WTC11 (cell line): ENCODE measurements around the gene MAPT. TPM values are rescaled to one million over a fixed set of nuclear protein-coding genes. Genes with fewer than 3 reads are reported as not detected.

Experiments used
- ATAC-seq: fragments of 200-7000 bp; cut with Tn5 transposase; 2 replicates; pipeline ENCODE4 v1.10.0; 2021; ENCODE audit warnings: mild to moderate bottlenecking, moderate library complexity
- CTCF ChIA-PET: fragments of 300-600 bp; sonication (Branson Sonifier 250); formaldehyde crosslinking; loops from one replicate; lab custom pipeline; 2021; ENCODE audit warnings: antibody characterized with exemption; lab: Charles Lee
- POLR2A ChIA-PET: fragments of 350-600 bp; sonication (Branson Sonifier 250); formaldehyde crosslinking; loops from one replicate; lab custom pipeline; 2021; ENCODE audit warnings: antibody characterized with exemption; lab: Charles Lee
- DNase-seq: peaks from one replicate; pipeline ENCODE4 v3.0.0; 2021; ENCODE audit warnings: low spot score
- H3K27ac Mint-ChIP-seq: 2 replicates; pipeline ENCODE4 v1.8.0; 2021; ENCODE audit warnings: mixed read lengths
- H3K27me3 Mint-ChIP-seq: 2 replicates; pipeline ENCODE4 v1.8.0; 2021; ENCODE audit warnings: low read depth, mild to moderate bottlenecking, moderate library complexity, mixed read lengths
- H3K36me3 Mint-ChIP-seq: 2 replicates; pipeline ENCODE4 v1.8.0; 2021; ENCODE audit warnings: mixed read lengths
- H3K4me1 Mint-ChIP-seq: 2 replicates; pipeline ENCODE4 v1.8.0; 2022; ENCODE audit warnings: mixed read lengths
- H3K4me3 Mint-ChIP-seq: 2 replicates; pipeline ENCODE4 v1.8.0; 2021; ENCODE audit warnings: mild to moderate bottlenecking, moderate library complexity, mixed read lengths
- H3K9me3 Mint-ChIP-seq: 2 replicates; pipeline ENCODE4 v1.8.0; 2021; ENCODE audit warnings: mixed read lengths
- ATF6 ChIP-seq: sonication (generic); formaldehyde crosslinking; IDR thresholded peaks from 2 replicates; pipeline ENCODE4 v1.8.1; 2023; ENCODE audit warnings: mild to moderate bottlenecking, missing genetic modification reagents
- ERG ChIP-seq: fragments of 250-450 bp; sonication (Bioruptor Pico); IDR thresholded peaks from 2 replicates; pipeline ENCODE4 v1.8.0; 2021; ENCODE audit warnings: mild to moderate bottlenecking
- ESRRA ChIP-seq: sonication (generic); formaldehyde crosslinking; IDR thresholded peaks from 2 replicates; pipeline ENCODE4 v1.8.1; 2022; ENCODE audit warnings: mild to moderate bottlenecking, missing genetic modification reagents, borderline replicate concordance
- ETV6 ChIP-seq: sonication (generic); formaldehyde crosslinking; IDR thresholded peaks from 2 replicates; pipeline ENCODE4 v1.8.1; 2022; ENCODE audit warnings: mild to moderate bottlenecking, missing genetic modification reagents
- FOXK1 ChIP-seq: sonication (generic); formaldehyde crosslinking; IDR thresholded peaks from 2 replicates; pipeline ENCODE4 v1.8.0; 2022; ENCODE audit warnings: mild to moderate bottlenecking, moderate library complexity, missing genetic modification reagents
- FOXP1 ChIP-seq: sonication (generic); formaldehyde crosslinking; IDR thresholded peaks from 2 replicates; pipeline ENCODE4 v1.8.0; 2022; ENCODE audit warnings: missing genetic modification reagents, mild to moderate bottlenecking, moderate library complexity, borderline replicate concordance
- GABPB1 ChIP-seq: sonication (generic); formaldehyde crosslinking; IDR thresholded peaks from 2 replicates; pipeline ENCODE4 v1.8.1; 2023; ENCODE audit warnings: mild to moderate bottlenecking, missing genetic modification reagents
- HMGA2 ChIP-seq: fragments of 250-450 bp; sonication (Bioruptor Pico); IDR thresholded peaks from 2 replicates; pipeline ENCODE4 v1.4.0; 2021; ENCODE audit warnings: mild to moderate bottlenecking, moderate library complexity
- JAZF1 ChIP-seq: fragments of 250-450 bp; sonication (Bioruptor Pico); IDR thresholded peaks from 2 replicates; pipeline ENCODE4 v1.9.0; 2021; ENCODE audit warnings: moderate library complexity, mild to moderate bottlenecking, inconsistent platforms
- KAT7 ChIP-seq: sonication (generic); formaldehyde crosslinking; IDR thresholded peaks from 2 replicates; pipeline ENCODE4 v1.8.1; 2023; ENCODE audit warnings: missing genetic modification reagents, mild to moderate bottlenecking, borderline replicate concordance
- MLX ChIP-seq: sonication (generic); formaldehyde crosslinking; IDR thresholded peaks from 2 replicates; pipeline ENCODE4 v1.8.1; 2023; ENCODE audit warnings: mild to moderate bottlenecking, missing genetic modification reagents, moderate library complexity
- OVOL2 ChIP-seq: fragments of 250-450 bp; sonication (Bioruptor Pico); IDR thresholded peaks from 2 replicates; pipeline ENCODE4 v1.9.0; 2021; ENCODE audit warnings: mild to moderate bottlenecking, borderline replicate concordance
- RELA ChIP-seq: sonication (generic); formaldehyde crosslinking; IDR thresholded peaks from 2 replicates; pipeline ENCODE4 v1.8.1; 2022; ENCODE audit warnings: missing genetic modification reagents, mild to moderate bottlenecking, borderline replicate concordance
- SOX15 ChIP-seq: fragments of 250-450 bp; sonication (Bioruptor Pico); IDR thresholded peaks from 2 replicates; pipeline ENCODE4 v1.9.0; 2021; ENCODE audit warnings: mild to moderate bottlenecking
- TCF7 ChIP-seq: sonication (generic); formaldehyde crosslinking; IDR thresholded peaks from 2 replicates; pipeline ENCODE4 v1.8.0; 2022; ENCODE audit warnings: mild to moderate bottlenecking, low read depth, missing genetic modification reagents, moderate library complexity
- TEAD1 ChIP-seq: sonication (generic); formaldehyde crosslinking; IDR thresholded peaks from 2 replicates; pipeline ENCODE4 v1.8.0; 2022; ENCODE audit warnings: mild to moderate bottlenecking, missing genetic modification reagents
- TP53 ChIP-seq: sonication (generic); formaldehyde crosslinking; IDR thresholded peaks from 2 replicates; pipeline ENCODE4 v1.8.1; 2023; ENCODE audit warnings: mild to moderate bottlenecking, missing genetic modification reagents
- ZBTB21 ChIP-seq: sonication (generic); formaldehyde crosslinking; IDR thresholded peaks from 2 replicates; pipeline ENCODE4 v1.8.1; 2023; ENCODE audit warnings: mild to moderate bottlenecking, missing genetic modification reagents, borderline replicate concordance
- ZNF138 ChIP-seq: sonication (generic); formaldehyde crosslinking; conservative IDR thresholded peaks from 2 replicates; pipeline ENCODE4 v1.8.1; 2022; ENCODE audit warnings: mild to moderate bottlenecking, moderate library complexity, missing genetic modification reagents
- ZNF416 ChIP-seq: fragments of 250-450 bp; sonication (Bioruptor Pico); IDR thresholded peaks from 2 replicates; pipeline ENCODE4 v1.9.0; 2021; ENCODE audit warnings: mild to moderate bottlenecking, inconsistent platforms
- ZNF423 ChIP-seq: fragments of 250-450 bp; sonication (Bioruptor Pico); IDR thresholded peaks from 2 replicates; pipeline ENCODE4 v2.1.2; 2022; ENCODE audit warnings: mild to moderate bottlenecking, moderate library complexity
- ZNF671 ChIP-seq: fragments of 250-450 bp; sonication (Bioruptor Pico); IDR thresholded peaks from 2 replicates; pipeline ENCODE4 v1.8.0; 2021; ENCODE audit warnings: mild to moderate bottlenecking
- total RNA-seq: library from RNA; stranded (reverse); gene quantifications from 3 replicates; pipeline ENCODE4 v1.2.3, GENCODE V29; 2021

The MAPT gene
- total RNA-seq, 1 experiment from 2014 or later: 2.2 TPM

GRCh38 chr17:46032909-46033308 lies 138.6 kb downstream of the MAPT start:
- Mint-ChIP-seq H3K36me3 (peaks cover 81% of the 10 kb centered on the region), H3K4me3 (no peak overlapping the region)

GRCh38 chr17:46033392-46033791 lies 139.0 kb downstream of the MAPT start:
- ChIA-PET CTCF (interaction anchor here (1.1 to 2.4 kb wide), 2 partner anchors 11 to 62 kb away, joined by 3 to 16 read pairs; no protein-coding TSS in a partner anchor), POLR2A (no interaction called here)
- Mint-ChIP-seq H3K4me3 (no peak overlapping the region), H3K36me3 (peaks cover 85% of the 10 kb centered on the region), H3K9me3 (no peaks in the 10 kb centered on the region), H3K27ac (no peak overlapping the region), H3K27me3 (no peaks in the 10 kb centered on the region), H3K4me1 (peaks cover 12% of the 10 kb centered on the region)
- DNase-seq (no peak), ATAC-seq (no peak)
- no peak for TF ChIP-seq TEAD1 (CRISPR knock-in tag)
- no peak for TF ChIP-seq FOXK1
- no peak for TF ChIP-seq ERG (CRISPR knock-in tag)
- TF ChIP-seq ZNF416 (CRISPR knock-in tag): no peak
- TF ChIP-seq SOX15 (CRISPR knock-in tag): no peak
- TF ChIP-seq RELA (CRISPR knock-in tag): no peak
- TF ChIP-seq FOXP1: no peak
- TF ChIP-seq GABPB1 (CRISPR knock-in tag): no peak
- no peak for TF ChIP-seq HMGA2 (CRISPR knock-in tag)
- TF ChIP-seq ATF6 (CRISPR knock-in tag): no peak
- no peak for TF ChIP-seq KAT7 (CRISPR knock-in tag)
- no peak for TF ChIP-seq ZNF671 (CRISPR knock-in tag)
- TF ChIP-seq ESRRA: no peak
- TF ChIP-seq ZNF423 (CRISPR knock-in tag): no peak
- TF ChIP-seq ETV6 (CRISPR knock-in tag): no peak
- TF ChIP-seq JAZF1 (CRISPR knock-in tag): no peak
- no peak for TF ChIP-seq ZNF138 (CRISPR knock-in tag)

More at GRCh38 chr17:46032909-46033308, 138.6 kb downstream of the MAPT start:
- H3K4me1 Mint-ChIP-seq: peaks cover 17% of the 10 kb centered on the region
- TF ChIP-seq MLX (no peak), ETV6 (CRISPR knock-in tag) (no peak), TP53 (CRISPR knock-in tag) (no peak), ZBTB21 (CRISPR knock-in tag) (no peak), OVOL2 (CRISPR knock-in tag) (no peak), TCF7 (CRISPR knock-in tag) (no peak)
- CTCF ChIA-PET: no interaction called here
- POLR2A ChIA-PET: no interaction called here
- no peaks in the 10 kb centered on the region for H3K27me3 Mint-ChIP-seq
- DNase-seq (no peak), ATAC-seq (no peak)
- no peak overlapping the region for H3K27ac Mint-ChIP-seq
- no peaks in the 10 kb centered on the region for H3K9me3 Mint-ChIP-seq
